Measurements from ENCODE around the gene CBLB.

- TF ChIP-seq CTCF (conservative IDR thresholded peaks at IDR 0.05; ENCODE audit: low read length): no peak
- no peak for TF ChIP-seq EZH2phosphoT487 (IDR thresholded peaks at IDR 0.05; ENCODE audit: borderline replicate concordance)
Observed at GRCh38 chr3:105786990-105787389, 81.8 kb downstream of the CBLB start.
